Measurements from ENCODE around the gene PRKG1.
"Not testable (repeated sequence)": the region's sequence is repeated elsewhere in the genome, so short reads cannot be mapped to it uniquely, and the experiment has no call there.

The PRKG1 gene

GRCh38 chr10:51666456-51666855, 592.2 kb downstream of the PRKG1 start:
- Histone ChIP-seq H3K4me1 (ENCODE audit: control insufficient read depth, insufficient read depth, low read length, poor library complexity, severe bottlenecking) (peaks cover 5% of the 10 kb centered on the region), H3K9me3 (ENCODE audit: control insufficient read depth, low read length) (peaks cover 4% of the 10 kb centered on the region), H3K36me3 (ENCODE audit: control insufficient read depth, insufficient read depth, low read length) (no peaks in the 10 kb centered on the region), H3K4me3 (ENCODE audit: extremely low read depth, insufficient read depth, low read length, poor library complexity, severe bottlenecking) (no peak overlapping the region), H3K27ac (ENCODE audit: low read depth, low read length, severe bottlenecking) (no peak overlapping the region)

- Histone ChIP-seq H3K36me3 (ENCODE audit: control insufficient read depth, insufficient read depth, low read length) (no peaks in the 10 kb centered on the region), H3K9me3 (ENCODE audit: control insufficient read depth, low read length) (peaks cover 4% of the 10 kb centered on the region), H3K27ac (ENCODE audit: low read depth, low read length, severe bottlenecking) (no peak overlapping the region), H3K4me3 (ENCODE audit: extremely low read depth, insufficient read depth, low read length, poor library complexity, severe bottlenecking) (no peak overlapping the region), H3K4me1 (ENCODE audit: control insufficient read depth, insufficient read depth, low read length, poor library complexity, severe bottlenecking) (peaks cover 5% of the 10 kb centered on the region)
- WGBS, 2 experiments (ENCODE audit: insufficient coverage in 2 of 2): 80% methylated on average over 1 of the region's 1 CpG
These were observed 593.5 kb downstream of the PRKG1 start for GRCh38 chr10:51667678-51668335.

GRCh38 chr10:51668336-51668689, 594.0 kb downstream of the PRKG1 start:
- Histone ChIP-seq H3K4me3 (ENCODE audit: extremely low read depth, insufficient read depth, low read length, poor library complexity, severe bottlenecking) (no peak overlapping the region), H3K4me1 (ENCODE audit: control insufficient read depth, insufficient read depth, low read length, poor library complexity, severe bottlenecking) (peaks cover 5% of the 10 kb centered on the region), H3K9me3 (ENCODE audit: control insufficient read depth, low read length) (peaks cover 4% of the 10 kb centered on the region), H3K27ac (ENCODE audit: low read depth, low read length, severe bottlenecking) (no peak overlapping the region), H3K36me3 (ENCODE audit: control insufficient read depth, insufficient read depth, low read length) (no peaks in the 10 kb centered on the region)

- Histone ChIP-seq H3K4me3 (ENCODE audit: extremely low read depth, insufficient read depth, low read length, poor library complexity, severe bottlenecking) (no peak overlapping the region), H3K9me3 (ENCODE audit: control insufficient read depth, low read length) (peaks cover 4% of the 10 kb centered on the region), H3K27ac (ENCODE audit: low read depth, low read length, severe bottlenecking) (no peak overlapping the region), H3K36me3 (ENCODE audit: control insufficient read depth, insufficient read depth, low read length) (no peaks in the 10 kb centered on the region), H3K4me1 (ENCODE audit: control insufficient read depth, insufficient read depth, low read length, poor library complexity, severe bottlenecking) (peaks cover 5% of the 10 kb centered on the region)
- 100% methylated on average over 2 of the region's 5 CpGs; no CpG with 5 or more reads in 1 of the 2 experiments for WGBS, 2 experiments (ENCODE audit: insufficient coverage in 2 of 2)
These were observed 594.8 kb downstream of the PRKG1 start for GRCh38 chr10:51669041-51669440.

GRCh38 chr10:51672039-51672535, 597.8 kb downstream of the PRKG1 start:
- Histone ChIP-seq H3K36me3 (ENCODE audit: control insufficient read depth, insufficient read depth, low read length) (no peaks in the 10 kb centered on the region), H3K4me1 (ENCODE audit: control insufficient read depth, insufficient read depth, low read length, poor library complexity, severe bottlenecking) (peaks cover 5% of the 10 kb centered on the region), H3K9me3 (ENCODE audit: control insufficient read depth, low read length) (peaks cover 4% of the 10 kb centered on the region), H3K27ac (ENCODE audit: low read depth, low read length, severe bottlenecking) (no peak overlapping the region), H3K4me3 (ENCODE audit: extremely low read depth, insufficient read depth, low read length, poor library complexity, severe bottlenecking) (no peak overlapping the region)

- no peak overlapping the region for H3K4me3 ChIP-seq (ENCODE audit: extremely low read depth, insufficient read depth, low read length, poor library complexity, severe bottlenecking)
- H3K27ac ChIP-seq (ENCODE audit: low read depth, low read length, severe bottlenecking): no peak overlapping the region
- peaks cover 4% of the 10 kb centered on the region for H3K9me3 ChIP-seq (ENCODE audit: control insufficient read depth, low read length)
- H3K4me1 ChIP-seq (ENCODE audit: control insufficient read depth, insufficient read depth, low read length, poor library complexity, severe bottlenecking): no peaks in the 10 kb centered on the region
- no peaks in the 10 kb centered on the region for H3K36me3 ChIP-seq (ENCODE audit: control insufficient read depth, insufficient read depth, low read length)
These were observed 600.8 kb downstream of the PRKG1 start for GRCh38 chr10:51675088-51675487.

- Histone ChIP-seq H3K27ac (ENCODE audit: low read depth, low read length, severe bottlenecking) (no peak overlapping the region), H3K4me3 (ENCODE audit: extremely low read depth, insufficient read depth, low read length, poor library complexity, severe bottlenecking) (no peak overlapping the region)
These were observed 605.6 kb downstream of the PRKG1 start for GRCh38 chr10:51679841-51680240.

GRCh38 chr10:51683031-51683691, 608.9 kb downstream of the PRKG1 start:
- Histone ChIP-seq H3K4me1 (ENCODE audit: control insufficient read depth, insufficient read depth, low read length, poor library complexity, severe bottlenecking) (no peaks in the 10 kb centered on the region), H3K9me3 (ENCODE audit: control insufficient read depth, low read length) (no peaks in the 10 kb centered on the region), H3K4me3 (ENCODE audit: extremely low read depth, insufficient read depth, low read length, poor library complexity, severe bottlenecking) (no peak overlapping the region), H3K27ac (ENCODE audit: low read depth, low read length, severe bottlenecking) (no peak overlapping the region), H3K36me3 (ENCODE audit: control insufficient read depth, insufficient read depth, low read length) (no peaks in the 10 kb centered on the region)
- WGBS, 2 experiments (ENCODE audit: insufficient coverage in 2 of 2): 67 to 82% methylated on average over 1 to 4 of the region's 4 CpGs

More at GRCh38 chr10:51679841-51680240, 605.6 kb downstream of the PRKG1 start:
- WGBS, 2 experiments (ENCODE audit: insufficient coverage in 2 of 2): 40 to 100% methylated on average over 1 of the region's 6 CpGs
- Histone ChIP-seq H3K9me3 (ENCODE audit: control insufficient read depth, low read length) (no peaks in the 10 kb centered on the region), H3K36me3 (ENCODE audit: control insufficient read depth, insufficient read depth, low read length) (no peaks in the 10 kb centered on the region), H3K4me1 (ENCODE audit: control insufficient read depth, insufficient read depth, low read length, poor library complexity, severe bottlenecking) (no peaks in the 10 kb centered on the region)

- Histone ChIP-seq H3K36me3 (ENCODE audit: control insufficient read depth, insufficient read depth, low read length) (no peaks in the 10 kb centered on the region), H3K27ac (ENCODE audit: low read depth, low read length, severe bottlenecking) (no peak overlapping the region), H3K4me3 (ENCODE audit: extremely low read depth, insufficient read depth, low read length, poor library complexity, severe bottlenecking) (no peak overlapping the region), H3K4me1 (ENCODE audit: control insufficient read depth, insufficient read depth, low read length, poor library complexity, severe bottlenecking) (no peaks in the 10 kb centered on the region), H3K9me3 (ENCODE audit: control insufficient read depth, low read length) (no peaks in the 10 kb centered on the region)
- WGBS, 2 experiments (ENCODE audit: insufficient coverage in 2 of 2): no CpG with 5 or more reads among the region's 2 CpGs
These were observed 611.5 kb downstream of the PRKG1 start for GRCh38 chr10:51685768-51686167.

- no peaks in the 10 kb centered on the region for H3K4me1 ChIP-seq (ENCODE audit: control insufficient read depth, insufficient read depth, low read length, poor library complexity, severe bottlenecking)
- H3K36me3 ChIP-seq (ENCODE audit: control insufficient read depth, insufficient read depth, low read length): no peaks in the 10 kb centered on the region
- H3K9me3 ChIP-seq (ENCODE audit: control insufficient read depth, low read length): no peaks in the 10 kb centered on the region
- H3K4me3 ChIP-seq (ENCODE audit: extremely low read depth, insufficient read depth, low read length, poor library complexity, severe bottlenecking): no peak overlapping the region
- H3K27ac ChIP-seq (ENCODE audit: low read depth, low read length, severe bottlenecking): no peak overlapping the region
- WGBS, 2 experiments (ENCODE audit: insufficient coverage in 2 of 2): no CpG with 5 or more reads among the region's 1 CpG
These were observed 613.0 kb downstream of the PRKG1 start for GRCh38 chr10:51687296-51687695.

GRCh38 chr10:51688826-51689225, 614.5 kb downstream of the PRKG1 start:
- not testable (repeated sequence) for H3K36me3 ChIP-seq (ENCODE audit: control insufficient read depth, insufficient read depth, low read length); H3K27ac ChIP-seq (ENCODE audit: low read depth, low read length, severe bottlenecking); H3K9me3 ChIP-seq (ENCODE audit: control insufficient read depth, low read length); H3K4me1 ChIP-seq (ENCODE audit: control insufficient read depth, insufficient read depth, low read length, poor library complexity, severe bottlenecking); H3K4me3 ChIP-seq (ENCODE audit: extremely low read depth, insufficient read depth, low read length, poor library complexity, severe bottlenecking)
- WGBS, 2 experiments (ENCODE audit: insufficient coverage in 2 of 2): no CpG with 5 or more reads among the region's 2 CpGs
